ENCODE measurements around the gene TTLL10.

- TF ChIP-seq CTCF (IDR thresholded peaks at IDR 0.05), result no peak
- no peak for TF ChIP-seq EP300 (IDR thresholded peaks at IDR 0.05)
These were observed 73.7 kb downstream of the TTLL10 start for GRCh38 chr1:1247341-1247913.

All from tibial nerve (tissue), 4 donors.